ENCODE measurements around the gene GUCY1B1. TPM values are rescaled to one million over a fixed set of nuclear protein-coding genes. Genes with fewer than 3 reads are reported as not detected.

Gene GUCY1B1
- total RNA-seq, 4 donors from 2014 or later: 4.3 to 8.1 (median 5.5) TPM

GRCh38 chr4:155787113-155787710, 28.4 kb downstream of the GUCY1B1 start:
- TF ChIP-seq POLR2A (IDR thresholded peaks at IDR 0.05): no peak
- TF ChIP-seq CTCF (IDR thresholded peaks at IDR 0.05 in 4 of 5, conservative IDR thresholded peaks at IDR 0.05 in 1 of 5): peak; percentile 28 to 48 (median 42)
- Histone ChIP-seq H3K36me3 (no peaks in the 10 kb centered on the region), H3K27me3 (no peaks in the 10 kb centered on the region), H3K9me3 (no peaks in the 10 kb centered on the region), H3K4me3 (no peak overlapping the region), H3K27ac (no peak overlapping the region), H3K4me1 (no peaks in the 10 kb centered on the region)
- in situ Hi-C loops (cut with MboI; ENCODE audit: low sequenced_read_pairs in 4 of 4) (loop anchor here in 1 of 4 donors (10.0 kb wide), 1 partner anchor 342 kb away; no protein-coding TSS in a partner anchor), intact Hi-C loops (cut with DNase I; ENCODE audit: low total_unique reads) (loop anchor here (1.0 kb wide), 1 partner anchor 345 kb away; no protein-coding TSS in a partner anchor)
- DNase-seq (no peak), ATAC-seq (peak in 1 of 2 donors; percentile 24)

- no peaks in the 10 kb centered on the region for H3K36me3 ChIP-seq
- H3K27ac ChIP-seq: no peak overlapping the region
- intact Hi-C loops (cut with DNase I; ENCODE audit: low total_unique reads) (no loop called here), in situ Hi-C loops (cut with MboI; ENCODE audit: low sequenced_read_pairs in 4 of 4) (loop anchor here in 1 of 4 donors (10.0 kb wide), 1 partner anchor 345 kb away; no protein-coding TSS in a partner anchor)
- no peak for DNase-seq
- peak overlapping the region in 1 of 4 donors; percentile 27 for H3K4me3 ChIP-seq
- no peak for ATAC-seq
- H3K4me1 ChIP-seq: no peaks in the 10 kb centered on the region
- H3K9me3 ChIP-seq: no peaks in the 10 kb centered on the region
- H3K27me3 ChIP-seq: no peaks in the 10 kb centered on the region
- TF ChIP-seq CTCF (IDR thresholded peaks at IDR 0.05 in 4 of 5, conservative IDR thresholded peaks at IDR 0.05 in 1 of 5) (no peak), POLR2A (IDR thresholded peaks at IDR 0.05) (no peak)
Measured at GRCh38 chr4:155789391-155789790, 30.6 kb downstream of the GUCY1B1 start.

GRCh38 chr4:155789982-155790381, 31.2 kb downstream of the GUCY1B1 start:
- intact Hi-C loops (cut with DNase I; ENCODE audit: low total_unique reads): no loop called here
- DNase-seq (no peak), ATAC-seq (no peak)
- Histone ChIP-seq H3K4me1 (no peaks in the 10 kb centered on the region), H3K4me3 (no peak overlapping the region), H3K9me3 (no peaks in the 10 kb centered on the region), H3K36me3 (no peaks in the 10 kb centered on the region), H3K27ac (no peak overlapping the region), H3K27me3 (no peaks in the 10 kb centered on the region)
- in situ Hi-C loops (cut with MboI; ENCODE audit: low sequenced_read_pairs in 4 of 4): loop anchor here in 3 of 4 donors (10.0 kb wide), 1 partner anchor 345 kb away; no protein-coding TSS in a partner anchor
- TF ChIP-seq CTCF (IDR thresholded peaks at IDR 0.05 in 4 of 5, conservative IDR thresholded peaks at IDR 0.05 in 1 of 5) (no peak), POLR2A (IDR thresholded peaks at IDR 0.05) (no peak)

GRCh38 chr4:155794589-155795236, 35.9 kb downstream of the GUCY1B1 start:
- Histone ChIP-seq H3K9me3 (no peaks in the 10 kb centered on the region), H3K27ac (no peak overlapping the region), H3K4me1 (no peaks in the 10 kb centered on the region), H3K4me3 (no peak overlapping the region), H3K36me3 (no peaks in the 10 kb centered on the region), H3K27me3 (no peaks in the 10 kb centered on the region)
- intact Hi-C loops (cut with DNase I; ENCODE audit: low total_unique reads): no loop called here
- TF ChIP-seq POLR2A (IDR thresholded peaks at IDR 0.05): no peak
- no peak for TF ChIP-seq CTCF (IDR thresholded peaks at IDR 0.05 in 4 of 5, conservative IDR thresholded peaks at IDR 0.05 in 1 of 5)
- ATAC-seq (no peak), DNase-seq (no peak)
- in situ Hi-C loops (cut with MboI; ENCODE audit: low sequenced_read_pairs in 4 of 4): loop anchor here in 2 of 4 donors (10.0 kb wide), 1 partner anchor 350 kb away; no protein-coding TSS in a partner anchor

Data from gastrocnemius medialis (tissue), 4 donors.